Endodermal cell (in vitro differentiated cells): ENCODE data around the gene PLCH2. TPM values are rescaled to one million over a fixed set of nuclear protein-coding genes. Genes with fewer than 3 reads are reported as not detected.
A peak's percentile ranks its signal among the peaks of the same experiment; 100 is the strongest.

ENCODE experiments used
- DNase-seq: peaks from one replicate; pipeline ENCODE4 v3.0.0-alpha.2; 2017
- H3K27ac ChIP-seq: 2 replicates; pipeline ENCODE4 v1.5.1; 2013; ENCODE audit warnings: mild to moderate bottlenecking, low read depth, low read length, moderate library complexity
- H3K27me3 ChIP-seq: 2 replicates; pipeline ENCODE4 v1.6.1; 2013; ENCODE audit warnings: mild to moderate bottlenecking, low read length, moderate library complexity; ENCODE audit not compliant: insufficient read depth, control insufficient read depth, poor library complexity, severe bottlenecking
- H3K36me3 ChIP-seq: 2 replicates; pipeline ENCODE4 v1.7.0; 2013; ENCODE audit warnings: mild to moderate bottlenecking, low read length, moderate library complexity; ENCODE audit not compliant: control insufficient read depth, insufficient read depth
- H3K4me1 ChIP-seq: one replicate; pipeline ENCODE4 v1.7.0; 2013; ENCODE audit warnings: low read length; ENCODE audit not compliant: control insufficient read depth, insufficient read depth
- H3K4me3 ChIP-seq: 2 replicates; pipeline ENCODE4 v1.5.1; 2013; ENCODE audit warnings: mild to moderate bottlenecking, low read length, moderate library complexity
- H3K9ac ChIP-seq: 2 replicates; pipeline ENCODE4 v1.6.1; 2013; ENCODE audit warnings: mild to moderate bottlenecking, low read length, moderate library complexity; ENCODE audit not compliant: poor library complexity, severe bottlenecking; ENCODE audit errors: extremely low read depth
- H3K9me3 ChIP-seq: 2 replicates; pipeline ENCODE4 v1.6.1; 2013; ENCODE audit warnings: mild to moderate bottlenecking, low read length, moderate library complexity; ENCODE audit not compliant: control insufficient read depth
- H3K27ac Mint-ChIP-seq: 2 replicates; pipeline ENCODE4 v1.8.0; 2020; ENCODE audit warnings: mixed read lengths
- H3K27me3 Mint-ChIP-seq: 2 replicates; pipeline ENCODE4 v1.8.0; 2021; ENCODE audit warnings: mild to moderate bottlenecking, mixed read lengths; ENCODE audit not compliant: insufficient read depth
- H3K36me3 Mint-ChIP-seq: 2 replicates; pipeline ENCODE4 v1.8.0; 2020; ENCODE audit warnings: low read depth, mixed read lengths
- H3K4me1 Mint-ChIP-seq: 2 replicates; pipeline ENCODE4 v1.8.0; 2020; ENCODE audit warnings: mixed read lengths
- H3K4me3 Mint-ChIP-seq: 2 replicates; pipeline ENCODE4 v1.8.0; 2020; ENCODE audit warnings: mild to moderate bottlenecking, moderate library complexity, mixed read lengths
- H3K9me3 Mint-ChIP-seq: 2 replicates; pipeline ENCODE4 v1.8.0; 2020; ENCODE audit warnings: mild to moderate bottlenecking, mixed read lengths
- CTCF ChIP-seq: fragments of 200-600 bp; sonication (generic); conservative IDR thresholded peaks from 2 replicates; pipeline ENCODE4 v1.5.0; 2021; ENCODE audit warnings: antibody characterized with exemption, mild to moderate bottlenecking
- WGBS, 2 experiments: methylation state at CpG; one replicate each; pipeline versions ENCODE4 v1.1.5 to v1.1.7; 2013; ENCODE audit warnings: missing lambda C conversion rate in 2 of 2, mixed read lengths in 1 of 2; ENCODE audit not compliant: insufficient coverage in 1 of 2, insufficient read length in 1 of 2; 5-methylcytosine and 5-hydroxymethylcytosine counted together
- long read RNA-seq, 4 experiments: library from polyadenylated mRNA in 2 of 4; library from RNA in 1 of 4; library from capped mRNA in 1 of 4; stranded (forward) in 3 of 4; unstranded in 1 of 4; transcript quantifications; one replicate each; pipeline ENCODE4 v2.0.0, GENCODE V29; 2020 to 2021; ENCODE audit warnings: inconsistent platforms in 1 of 4
- polyA plus RNA-seq, 2 experiments: library from polyadenylated mRNA; stranded (reverse); fragments of 50-300 nt; gene quantifications; one replicate each; pipeline ENCODE4 v1.2.3, GENCODE V29; 2013
- total RNA-seq, 2 donors: library from RNA; stranded (reverse); fragmentation: NEBNext Ultra II Directional in 1 of 2; extraction: Animal tissue kit (Norgen Biotek cat#: 25700) in 1 of 2; gene quantifications; 2 replicates in 1 of 2; 3 replicates in 1 of 2; pipeline ENCODE4 v1.2.1, GENCODE V29; 2021

The PLCH2 gene
- under 1 TPM; 0.18 to 0.31 TPM for total RNA-seq
- 1.4 TPM for polyA plus RNA-seq (2013, experiment 1 of 2)
- 0.99 TPM for polyA plus RNA-seq (2013, experiment 2 of 2)
- long read RNA-seq, experiment 1 = 0 reads
- long read RNA-seq, experiment 2 = 0 reads
- long read RNA-seq, experiment 3 = 0 reads
- long read RNA-seq, experiment 4 = 0 reads

- no peak for TF ChIP-seq CTCF
- Histone ChIP-seq H3K9ac (no peak within 1 kb of the TSS), H3K27me3 (no peaks in the 10 kb centered on the region), H3K36me3 (no peaks in the 10 kb centered on the region), H3K27ac (no peak within 1 kb of the TSS), H3K4me1 (no peaks in the 10 kb centered on the region), H3K4me3 (no peak within 1 kb of the TSS), H3K9me3 (no peaks in the 10 kb centered on the region)
- H3K9me3 Mint-ChIP-seq = no peaks in the 10 kb centered on the region
- H3K27ac Mint-ChIP-seq = no peak within 1 kb of the TSS
- H3K27me3 Mint-ChIP-seq = no peaks in the 10 kb centered on the region
- H3K4me3 Mint-ChIP-seq = no peak within 1 kb of the TSS
- H3K36me3 Mint-ChIP-seq = no peaks in the 10 kb centered on the region
- H3K4me1 Mint-ChIP-seq = no peaks in the 10 kb centered on the region
- DNase-seq = no peak
- WGBS, 2 experiments = 91 to 94% methylated on average over 14 to 34 of the region's 34 CpGs
Observed at GRCh38 chr1:2476061-2476999, at the start of gene PLCH2. PLCH2 (plus strand) TSS chr1:2476289; CDS start chr1:2476589, 300 bp downstream.

GRCh38 chr1:2426540-2426939, 49.5 kb upstream of the PLCH2 start:
- H3K9me3 Mint-ChIP-seq = peaks cover 32% of the 10 kb centered on the region
- no peak overlapping the region for H3K9ac ChIP-seq
- H3K27me3 ChIP-seq = no peaks in the 10 kb centered on the region
- DNase-seq = no peak
- H3K4me1 Mint-ChIP-seq = no peaks in the 10 kb centered on the region
- H3K9me3 ChIP-seq = peaks cover 11% of the 10 kb centered on the region
- H3K4me3 Mint-ChIP-seq = no peak overlapping the region
- peak overlapping the region; percentile 32 for H3K27ac ChIP-seq
- H3K4me3 ChIP-seq = no peak overlapping the region
- no peak for TF ChIP-seq CTCF
- no peak overlapping the region for H3K27ac Mint-ChIP-seq
- H3K36me3 ChIP-seq = no peaks in the 10 kb centered on the region
- no peaks in the 10 kb centered on the region for H3K4me1 ChIP-seq
- no peaks in the 10 kb centered on the region for H3K36me3 Mint-ChIP-seq
- WGBS, 2 experiments = 81 to 83% methylated on average over 14 to 18 of the region's 18 CpGs
- peaks cover 6% of the 10 kb centered on the region for H3K27me3 Mint-ChIP-seq

- Mint-ChIP-seq H3K4me1 (no peaks in the 10 kb centered on the region), H3K27ac (no peak overlapping the region), H3K9me3 (peaks cover 32% of the 10 kb centered on the region), H3K4me3 (no peak overlapping the region), H3K36me3 (no peaks in the 10 kb centered on the region), H3K27me3 (peaks cover 6% of the 10 kb centered on the region)
- Histone ChIP-seq H3K9me3 (peaks cover 11% of the 10 kb centered on the region), H3K4me1 (no peaks in the 10 kb centered on the region), H3K27me3 (no peaks in the 10 kb centered on the region), H3K4me3 (no peak overlapping the region), H3K27ac (no peak overlapping the region), H3K9ac (no peak overlapping the region), H3K36me3 (no peaks in the 10 kb centered on the region)
- no peak for TF ChIP-seq CTCF
- 86 to 90% methylated on average over 13 to 18 of the region's 18 CpGs for WGBS, 2 experiments
- no peak for DNase-seq
Observed at GRCh38 chr1:2427051-2427450, 49.0 kb upstream of the PLCH2 start.
